Amniotic epithelial cell (primary cell): ENCODE results near the gene VPS72.
"Not testable (repeated sequence)": the region's sequence is repeated elsewhere in the genome, so short reads cannot be mapped to it uniquely, and the experiment has no call there.

Experiments
- DNase-seq: peaks from one replicate; pipeline ENCODE4 v3.0.0-alpha.2; 2010; ENCODE audit warnings: low read depth

The VPS72 gene

GRCh38 chr1:151189637-151190445 is at the start of gene VPS72:
TSS of gene VPS72 (minus strand) at chr1:151190197. CDS start at chr1:151190121, 76 bp downstream.
- DNase-seq: peak; percentile 89

DNA sequence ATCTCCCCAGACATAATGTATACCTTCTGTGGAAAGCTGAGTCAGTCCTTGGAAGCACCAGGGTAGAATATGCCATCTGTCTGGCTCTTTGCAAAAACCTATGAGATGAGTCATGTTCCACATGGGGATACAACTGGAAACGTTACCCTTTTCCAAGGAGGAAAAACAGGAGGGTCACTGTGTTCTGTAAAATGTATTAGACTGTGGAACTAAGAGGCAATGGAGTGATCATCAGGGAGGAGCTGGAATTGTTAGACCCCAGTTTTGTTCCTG is 48.4 kb upstream of the VPS72 start:
- DNase-seq: peak; percentile 88

DNA sequence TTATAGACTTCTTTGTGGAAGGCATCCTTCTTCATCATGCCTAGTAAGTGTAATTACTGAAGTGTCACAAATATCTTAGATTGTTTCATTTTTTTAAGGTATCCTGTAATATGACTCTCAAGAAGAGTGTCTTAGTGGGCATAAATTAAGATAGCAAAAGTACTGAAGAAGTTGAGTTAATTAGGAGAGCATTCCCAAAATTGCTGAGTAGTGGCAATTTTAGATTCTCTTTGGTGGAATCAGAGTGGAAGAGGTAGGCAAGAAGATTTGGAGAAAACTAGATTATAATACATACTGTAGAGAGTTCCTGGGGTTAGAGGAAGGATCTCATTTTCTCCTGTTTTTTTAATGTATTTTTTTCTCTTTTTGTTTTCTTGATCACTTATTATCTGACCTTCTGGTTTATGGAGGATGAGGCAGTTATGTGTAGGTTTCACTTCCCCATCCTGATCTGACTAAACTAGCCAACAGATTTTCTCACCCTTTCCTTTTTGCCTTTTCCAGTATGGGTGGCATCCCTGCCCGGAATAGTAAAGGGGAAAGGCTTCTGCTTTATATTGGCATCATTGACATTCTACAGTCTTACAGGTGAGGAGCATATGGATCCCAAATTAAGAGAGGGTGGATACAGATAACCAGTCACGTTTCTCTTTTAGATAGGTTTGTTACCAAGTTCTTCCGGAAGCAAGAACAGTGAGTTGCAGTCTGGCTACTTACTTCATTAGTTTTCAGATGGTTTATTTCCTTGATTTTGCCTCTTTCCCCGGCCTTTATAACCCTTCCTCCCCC is 47.9 kb upstream of the VPS72 start:
- DNase-seq: no peak

- no peak for DNase-seq
Observed at GRCh38 chr1:151235235-151235634, 45.2 kb upstream of the VPS72 start.

- no peak for DNase-seq
Observed at GRCh38 chr1:151222130-151222529, 32.1 kb upstream of the VPS72 start.

- DNase-seq: no peak
Observed at GRCh38 chr1:151221616-151222015, 31.6 kb upstream of the VPS72 start.

DNA sequence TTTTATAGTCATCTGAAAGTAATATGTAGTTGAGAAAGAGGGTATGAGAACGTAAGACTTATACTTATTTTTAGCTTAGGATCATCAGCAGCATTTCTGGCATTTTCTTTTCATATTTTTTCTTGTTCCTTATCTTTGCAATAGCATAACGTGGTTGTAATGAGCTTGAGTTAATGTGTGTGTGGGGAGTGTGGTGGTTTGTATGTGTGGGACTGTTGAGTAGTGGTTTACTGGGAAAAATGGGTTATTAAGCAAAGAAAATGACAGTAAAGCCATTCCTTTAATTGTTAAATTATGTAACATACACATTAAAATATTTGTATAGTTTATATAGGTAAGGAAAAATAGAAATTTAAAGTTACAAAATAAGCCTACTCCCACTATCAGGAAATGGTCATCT is 23.6 kb upstream of the VPS72 start:
- peak; percentile 83 for DNase-seq

DNA sequence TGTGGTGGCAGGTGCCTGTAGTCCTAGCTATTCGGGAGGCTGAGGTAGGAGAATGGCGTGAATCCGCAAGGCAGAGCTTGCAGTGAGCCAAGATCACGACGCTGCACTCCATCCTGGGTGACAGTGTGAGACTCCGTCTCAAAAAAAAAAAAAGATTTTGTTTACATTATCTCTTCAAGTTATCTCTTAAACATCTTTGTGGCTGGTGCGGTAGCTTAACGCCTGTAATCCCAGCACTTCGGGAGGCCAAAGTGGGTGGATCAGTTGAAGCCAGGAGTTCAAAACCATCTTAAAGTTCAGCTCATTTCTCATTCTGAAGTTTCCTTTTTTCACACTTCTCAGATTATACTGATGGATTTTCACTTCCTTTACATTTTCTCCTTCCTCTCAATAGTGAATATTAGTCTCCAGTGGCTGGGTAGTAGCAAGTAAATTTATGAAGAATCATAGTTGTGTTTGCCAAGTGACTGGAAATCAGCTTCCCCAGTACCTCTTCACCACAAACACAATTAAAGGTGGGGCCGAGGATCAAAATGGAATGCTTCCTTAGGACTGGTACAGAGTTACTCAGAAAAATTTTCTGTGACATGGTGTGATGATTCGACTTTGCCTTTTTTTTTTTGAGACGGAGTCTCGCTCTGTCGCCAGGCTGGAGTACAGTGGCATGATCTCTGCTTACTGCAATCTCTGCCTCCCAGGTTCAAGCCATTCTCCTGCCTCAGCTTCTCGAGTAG is 22.1 kb upstream of the VPS72 start:
- DNase-seq: peak; percentile 68

DNA sequence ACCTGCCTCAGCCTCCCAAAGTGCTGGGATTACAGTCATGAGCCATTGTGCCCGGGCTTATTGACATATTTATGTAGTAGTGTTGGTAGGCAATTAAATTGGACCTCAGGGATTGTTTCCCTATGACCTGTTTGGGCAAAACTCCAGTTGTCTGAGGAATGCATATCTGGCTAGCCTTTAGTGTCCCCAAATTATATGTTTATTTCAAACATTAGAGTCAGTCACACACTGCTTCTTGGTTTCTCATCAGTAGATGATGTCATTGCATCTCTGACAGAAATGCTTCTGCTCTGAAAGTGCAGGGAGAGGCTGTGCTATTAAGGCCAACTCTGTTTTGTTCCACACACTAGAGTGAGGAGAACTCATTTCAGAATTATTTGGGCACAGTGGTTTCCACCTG is 20.8 kb upstream of the VPS72 start:
- DNase-seq: peak; percentile 19

GRCh38 chr1:151205381-151205965 is 15.5 kb upstream of the VPS72 start:
- not testable (repeated sequence) for DNase-seq

- DNase-seq: peak; percentile 94
Observed at GRCh38 chr1:151199873-151200581, 10.0 kb upstream of the VPS72 start.

DNA sequence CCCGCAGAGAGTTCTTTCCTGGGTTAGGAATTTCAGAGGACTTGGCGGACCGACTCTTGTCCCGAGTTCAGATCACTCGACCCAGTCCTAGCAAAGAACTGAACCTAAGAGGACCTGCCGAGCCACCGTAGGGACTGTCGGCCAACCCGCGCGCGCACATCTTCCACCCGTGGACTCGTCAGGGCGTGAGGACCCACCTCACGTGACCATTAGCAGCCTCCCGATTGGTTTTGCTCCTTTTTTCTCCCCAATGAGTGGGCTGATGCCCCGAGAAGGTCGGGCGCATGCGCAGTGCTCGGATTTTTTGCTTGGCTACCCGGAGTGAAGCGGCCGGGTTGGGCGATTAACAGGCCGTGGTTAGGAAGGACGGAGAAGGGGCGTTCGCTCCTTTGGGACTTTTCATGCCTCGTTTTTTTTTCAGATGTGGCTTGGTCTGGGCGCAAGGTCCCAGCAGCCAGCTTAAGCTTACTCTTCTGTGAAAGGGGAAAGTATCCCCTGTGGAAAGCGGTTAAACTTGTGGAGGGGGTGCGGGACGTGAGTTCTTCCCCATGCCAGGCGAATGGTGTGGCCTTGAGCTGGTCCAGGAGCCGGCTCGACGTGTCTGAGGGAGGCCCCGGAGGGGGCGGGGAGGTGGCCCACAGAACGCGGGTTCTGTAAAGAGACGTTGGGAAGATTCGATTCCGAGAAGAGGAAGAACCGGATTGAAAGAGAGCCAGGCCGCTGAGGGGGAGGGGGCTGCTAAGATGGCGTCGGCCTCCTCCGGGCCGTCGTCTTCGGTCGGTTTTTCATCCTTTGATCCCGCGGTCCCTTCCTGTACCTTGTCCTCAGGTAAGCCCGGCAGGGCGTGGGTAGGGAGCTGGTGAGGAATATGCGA is 8.5 kb upstream of the VPS72 start, which contains the start of gene PIP5K1A:
Gene PIP5K1A (plus strand): TSS at position 299 of the 874 bp plus-strand sequence. CDS start 445 bp downstream, at position 744.
- DNase-seq: peak; percentile 97

- no peak for DNase-seq
Observed at GRCh38 chr1:151197863-151198253, 7.9 kb upstream of the VPS72 start.

DNA sequence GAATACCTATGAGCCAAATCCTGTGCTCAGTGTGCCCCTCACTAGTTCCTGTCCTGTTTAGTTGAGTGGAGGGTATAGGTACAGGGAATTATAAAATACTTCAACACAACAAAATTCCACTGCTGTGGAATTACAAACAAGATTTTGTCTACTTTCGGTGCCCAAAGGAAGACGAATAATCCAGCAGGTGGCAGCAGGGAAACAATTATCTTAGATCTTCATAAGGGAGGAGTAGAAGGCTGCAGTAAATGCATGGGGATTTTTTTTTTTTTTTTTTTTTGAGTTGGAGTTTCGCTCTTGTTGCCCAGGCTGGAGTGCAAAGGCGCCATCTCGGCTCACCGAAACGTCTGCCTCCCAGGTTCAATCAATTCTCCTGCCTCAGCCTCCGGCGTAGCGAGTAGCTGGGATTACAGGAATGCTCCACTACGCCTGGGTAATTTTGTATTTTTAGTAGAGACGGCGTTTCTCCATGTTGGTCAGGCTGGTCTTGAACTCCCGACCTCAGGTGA is 6.3 kb upstream of the VPS72 start:
- DNase-seq: peak; percentile 87

- peak; percentile 88 for DNase-seq
Observed at GRCh38 chr1:151194894-151195594, 5.0 kb upstream of the VPS72 start.

GRCh38 chr1:151193856-151194255 is 3.9 kb upstream of the VPS72 start:
- no peak for DNase-seq

- no peak for DNase-seq
Observed at GRCh38 chr1:151193304-151193703, 3.3 kb upstream of the VPS72 start.

GRCh38 chr1:151192047-151192446 is 2.0 kb upstream of the VPS72 start:
- no peak for DNase-seq

- not testable (repeated sequence) for DNase-seq
Observed at GRCh38 chr1:151188667-151189066, 1.3 kb downstream of the VPS72 start.

GRCh38 chr1:151187205-151187604 is 2.8 kb downstream of the VPS72 start:
- no peak for DNase-seq
